ENCODE results near the gene LRRTM4.
"Not testable (repeated sequence)": the region's sequence is repeated elsewhere in the genome, so short reads cannot be mapped to it uniquely, and the experiment has no call there.

LRRTM4 gene

GRCh38 chr2:77314721-77315120, 207.5 kb downstream of the LRRTM4 start:
- no peak for DNase-seq (ENCODE audit: low spot score)

DNA sequence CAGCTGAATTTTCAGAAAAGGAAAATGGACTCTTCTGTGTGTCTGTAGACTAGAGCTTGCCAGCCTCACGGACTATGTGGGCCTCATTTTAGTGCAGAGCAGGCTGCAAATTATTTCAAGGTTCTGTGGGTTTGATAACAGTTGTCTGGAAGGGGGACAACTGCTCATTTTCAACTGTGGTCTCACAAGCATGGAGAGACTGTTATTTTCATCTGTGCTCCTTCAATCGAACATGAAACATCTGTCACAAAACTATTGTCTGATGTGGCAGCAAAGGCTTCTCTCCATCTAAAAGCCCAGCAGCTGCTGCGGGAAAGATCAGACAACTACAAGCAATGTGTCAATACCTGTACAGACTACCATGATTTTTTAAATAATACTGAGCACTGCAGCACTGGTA, 211.8 kb downstream of the LRRTM4 start:
- DNase-seq (ENCODE audit: low spot score), result no peak

DNA sequence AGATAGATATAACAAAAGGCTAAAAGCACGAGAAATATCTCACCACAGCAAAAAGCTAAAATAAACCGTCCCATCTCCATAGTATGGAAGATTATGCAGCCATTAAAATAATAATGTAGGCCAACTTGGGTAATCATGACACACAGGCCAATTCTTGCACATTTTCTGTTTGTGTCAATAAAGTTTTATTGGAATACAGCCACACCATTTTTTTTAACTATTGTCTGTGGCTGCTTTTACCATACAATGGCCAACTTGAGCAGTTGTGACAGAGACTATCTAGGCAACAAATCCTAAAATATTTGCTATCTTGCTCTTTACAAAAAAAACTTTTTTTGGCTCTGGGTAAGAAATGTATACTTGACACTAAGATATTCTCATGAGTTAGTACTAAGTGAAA, 212.5 kb downstream of the LRRTM4 start:
- DNase-seq (ENCODE audit: low spot score), result no peak

DNA sequence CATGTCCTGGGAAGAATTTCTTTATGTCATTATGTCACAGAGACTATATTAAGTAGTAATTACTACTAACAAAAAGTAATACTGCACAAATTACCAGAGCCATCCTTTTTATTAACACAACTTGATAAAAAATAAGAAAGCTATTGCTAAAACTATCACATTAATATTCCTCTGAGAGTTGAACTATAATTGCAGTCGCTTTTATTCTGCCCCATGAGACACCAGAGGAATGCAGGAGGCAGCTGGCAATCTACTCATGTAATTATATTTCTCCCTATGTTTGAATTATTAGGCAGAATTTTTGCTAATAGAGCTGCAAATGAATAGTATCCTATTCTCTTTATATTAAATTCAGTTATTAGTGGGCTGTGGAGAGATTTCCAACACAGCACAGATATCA, 220.7 kb downstream of the LRRTM4 start:
- no peak for DNase-seq (ENCODE audit: low spot score)

DNA sequence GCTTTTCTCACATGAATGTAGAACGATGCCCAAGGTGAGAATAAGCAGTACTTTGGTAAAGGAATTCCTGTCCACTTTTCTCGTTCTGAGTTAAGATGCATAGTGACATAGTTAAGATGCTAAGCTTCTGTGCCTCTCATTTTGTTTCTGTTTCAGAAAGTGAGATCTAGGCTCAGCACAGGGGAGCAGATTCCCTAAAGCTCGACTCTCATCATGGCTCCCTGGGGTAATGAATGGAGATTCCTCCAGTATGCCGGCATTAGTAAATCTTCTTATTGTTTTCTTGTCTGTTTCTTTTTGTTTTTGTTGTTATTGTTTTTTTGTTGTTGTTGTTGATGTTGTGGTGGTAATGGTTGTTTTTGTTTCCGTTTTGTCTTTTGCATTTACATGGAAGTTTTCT, 225.4 kb downstream of the LRRTM4 start:
- DNase-seq (ENCODE audit: low spot score), result no peak

- DNase-seq (ENCODE audit: low spot score), result no peak
Observed at GRCh38 chr2:77294474-77294873, 227.7 kb downstream of the LRRTM4 start.

- DNase-seq (ENCODE audit: low spot score), result no peak
Observed at GRCh38 chr2:77284353-77284752, 237.8 kb downstream of the LRRTM4 start.

GRCh38 chr2:77271262-77271661, 250.9 kb downstream of the LRRTM4 start:
- DNase-seq (ENCODE audit: low spot score), result no peak

DNA sequence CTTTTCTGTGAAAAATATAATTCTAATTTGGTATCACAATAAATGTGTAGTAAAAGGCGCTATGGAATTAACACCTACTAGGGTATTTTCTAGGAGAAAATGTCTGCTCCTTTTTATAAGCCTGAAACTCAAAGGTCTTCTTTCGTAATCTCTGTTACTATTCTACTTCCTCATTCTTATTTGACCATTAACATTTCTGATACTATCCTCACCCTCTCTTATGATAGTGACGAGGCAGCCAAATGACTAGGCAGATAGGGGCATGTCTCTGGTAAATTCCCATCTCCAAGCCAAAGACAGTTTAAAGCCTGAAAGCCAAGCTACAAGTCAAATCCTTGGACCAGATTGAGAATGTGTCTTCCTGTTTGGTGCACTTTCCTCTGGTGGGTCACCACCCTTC, 251.7 kb downstream of the LRRTM4 start:
- peak; percentile 40 for DNase-seq (ENCODE audit: low spot score)

GRCh38 chr2:77268626-77269025, 253.6 kb downstream of the LRRTM4 start:
- peak; percentile 6 for DNase-seq (ENCODE audit: low spot score)

GRCh38 chr2:77232909-77233425, 289.2 kb downstream of the LRRTM4 start:
- DNase-seq (ENCODE audit: low spot score), result no peak

GRCh38 chr2:77228391-77228790, 293.8 kb downstream of the LRRTM4 start:
- no peak for DNase-seq (ENCODE audit: low spot score)

DNA sequence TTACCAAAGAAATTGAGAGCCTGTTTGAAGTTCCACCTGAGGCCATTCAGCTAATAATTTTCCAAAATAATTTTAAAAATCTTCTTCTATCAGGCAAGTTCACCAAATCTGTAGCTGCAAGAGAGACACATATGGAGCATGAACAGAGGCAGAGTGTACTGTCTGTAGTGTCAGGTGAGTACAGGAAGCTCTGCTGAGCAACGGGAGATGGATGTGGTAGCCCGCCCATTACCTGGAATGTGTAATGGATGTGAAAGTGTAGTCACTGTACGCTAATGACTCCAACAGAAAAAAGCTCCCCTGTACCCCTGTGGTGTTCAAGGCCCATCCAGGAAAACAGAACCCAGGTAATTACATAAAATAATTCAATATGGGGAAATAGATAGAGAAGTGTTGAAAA, 311.5 kb downstream of the LRRTM4 start:
- no peak for DNase-seq (ENCODE audit: low spot score)

GRCh38 chr2:77207331-77207730, 314.8 kb downstream of the LRRTM4 start:
- no peak for DNase-seq (ENCODE audit: low spot score)

- no peak for DNase-seq (ENCODE audit: low spot score)
Observed at GRCh38 chr2:77201755-77202154, 320.4 kb downstream of the LRRTM4 start.

- DNase-seq (ENCODE audit: low spot score), result no peak
Observed at GRCh38 chr2:77199411-77199810, 322.8 kb downstream of the LRRTM4 start.

- no peak for DNase-seq (ENCODE audit: low spot score)
Observed at GRCh38 chr2:77193858-77194448, 328.2 kb downstream of the LRRTM4 start.

DNA sequence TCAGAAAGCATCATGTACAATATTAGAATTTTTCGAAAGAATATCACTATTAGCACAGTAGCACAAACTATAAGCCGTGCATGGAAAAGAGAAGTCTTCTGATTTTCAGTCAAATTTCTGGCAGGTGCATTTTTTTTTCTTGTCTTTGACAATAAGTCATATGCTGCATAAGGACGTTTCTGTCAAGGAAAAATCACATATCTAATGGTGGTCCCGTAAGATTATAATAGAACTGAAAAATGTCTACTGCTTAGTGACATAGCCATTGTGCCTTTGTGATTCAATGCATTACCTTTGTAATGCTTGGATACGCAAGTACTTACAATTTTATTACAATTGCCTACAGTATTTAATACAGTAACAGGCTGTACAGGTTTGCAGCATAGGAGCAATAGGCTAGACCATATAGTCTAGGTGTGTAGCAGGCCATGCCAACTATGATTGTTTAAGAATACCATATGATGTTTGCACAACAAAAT, 329.3 kb downstream of the LRRTM4 start:
- no peak for DNase-seq (ENCODE audit: low spot score)

DNA sequence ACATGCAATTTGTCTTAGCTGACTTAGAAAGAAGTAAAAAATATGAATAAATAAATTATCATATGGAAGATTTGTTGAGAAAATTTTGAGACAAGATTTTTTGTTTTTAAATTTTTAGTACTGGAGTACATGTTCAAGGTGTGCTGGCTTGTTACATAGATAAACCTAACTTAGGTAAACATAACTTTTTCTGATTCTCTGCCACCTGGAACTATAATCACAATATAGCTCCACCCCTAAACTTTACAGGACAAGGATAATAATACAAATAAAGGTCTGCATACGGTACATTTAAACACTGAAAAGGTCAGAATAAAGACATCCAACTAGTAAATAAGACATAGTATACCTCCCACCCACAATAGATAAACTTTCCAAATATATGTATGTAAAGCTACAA, 330.5 kb downstream of the LRRTM4 start:
- no peak for DNase-seq (ENCODE audit: low spot score)

- no peak for DNase-seq (ENCODE audit: low spot score)
Observed at GRCh38 chr2:77190721-77191346, 331.3 kb downstream of the LRRTM4 start.

DNA sequence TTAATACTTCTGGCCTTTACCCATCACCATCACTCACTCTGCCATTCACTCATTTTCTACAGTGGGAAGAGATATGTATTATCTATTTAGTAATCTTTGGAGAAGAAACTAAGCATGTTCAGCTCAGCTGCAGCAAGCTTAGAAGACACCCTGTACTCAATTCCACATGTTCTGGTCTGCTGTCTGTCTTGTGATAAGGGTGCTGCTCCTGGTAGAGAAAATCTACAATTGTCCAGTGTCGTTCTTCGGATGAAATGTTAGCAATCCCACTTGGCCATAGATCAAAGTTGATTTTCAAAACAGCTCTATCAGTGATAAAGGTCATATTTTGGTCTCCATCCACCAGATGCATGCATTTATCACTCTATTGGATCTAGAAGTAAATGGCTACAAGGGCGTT, 337.1 kb downstream of the LRRTM4 start:
- DNase-seq (ENCODE audit: low spot score), result no peak

DNA sequence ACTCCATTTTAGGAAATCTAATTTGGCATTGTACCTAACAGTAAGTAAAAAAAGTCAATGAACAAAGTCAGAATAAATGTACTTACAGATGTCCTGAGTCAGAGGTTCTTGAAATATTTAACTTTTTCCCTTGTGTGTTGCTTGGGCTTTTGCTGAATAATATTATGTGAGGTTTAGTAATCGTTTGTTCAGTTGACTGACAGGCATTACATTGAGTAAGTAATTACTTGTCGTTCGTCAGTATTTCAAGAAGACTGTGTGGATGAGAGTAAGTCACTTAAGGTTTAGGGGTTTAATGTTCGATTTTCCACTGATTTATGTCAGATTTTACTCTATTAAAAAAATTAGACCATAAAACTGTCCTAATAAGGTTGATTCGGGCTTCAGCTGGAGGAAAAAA, 342.9 kb downstream of the LRRTM4 start:
- no peak for DNase-seq (ENCODE audit: low spot score)

GRCh38 chr2:77175266-77175780, 346.9 kb downstream of the LRRTM4 start:
- DNase-seq (ENCODE audit: low spot score), result not testable (repeated sequence)

- peak; percentile 3 for DNase-seq (ENCODE audit: low spot score)
Observed at GRCh38 chr2:77169426-77169825, 352.8 kb downstream of the LRRTM4 start.

Data from kidney tubule cell (primary cell).